SKM-1 treated with dmso at 0.1 percent for 144 hours (cell line): ENCODE measurements around the gene MOB2.

Experiments
- DNase-seq: peaks from one replicate; lab custom pipeline; 2025; ENCODE audit not compliant: unreplicated experiment; lab: John Stamatoyannopoulos, UW

MOB2 gene

DNA sequence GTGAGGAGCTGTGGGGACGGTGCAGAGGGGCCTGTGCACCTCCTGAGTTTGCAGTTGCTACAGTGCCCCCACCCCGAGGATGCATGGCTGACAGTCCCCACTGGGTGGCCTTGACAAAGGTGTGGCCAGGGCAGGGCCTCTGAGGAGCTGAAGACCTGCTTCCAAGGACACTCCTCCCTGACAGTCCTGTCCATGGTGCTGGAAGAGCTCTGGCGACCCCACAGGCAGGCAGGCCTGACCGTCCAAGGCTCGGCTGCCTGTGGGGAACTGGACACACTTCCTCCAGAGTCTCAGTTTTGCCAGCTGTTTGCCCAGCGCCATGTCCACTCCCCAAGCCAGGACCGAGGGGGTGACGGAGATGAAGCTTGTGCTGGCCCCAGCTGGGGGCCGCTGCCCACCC is 64.1 kb downstream of the MOB2 start:
- DNase-seq: no peak

- DNase-seq: no peak
Observed at GRCh38 chr11:1421291-1421690, 65.3 kb downstream of the MOB2 start.

DNA sequence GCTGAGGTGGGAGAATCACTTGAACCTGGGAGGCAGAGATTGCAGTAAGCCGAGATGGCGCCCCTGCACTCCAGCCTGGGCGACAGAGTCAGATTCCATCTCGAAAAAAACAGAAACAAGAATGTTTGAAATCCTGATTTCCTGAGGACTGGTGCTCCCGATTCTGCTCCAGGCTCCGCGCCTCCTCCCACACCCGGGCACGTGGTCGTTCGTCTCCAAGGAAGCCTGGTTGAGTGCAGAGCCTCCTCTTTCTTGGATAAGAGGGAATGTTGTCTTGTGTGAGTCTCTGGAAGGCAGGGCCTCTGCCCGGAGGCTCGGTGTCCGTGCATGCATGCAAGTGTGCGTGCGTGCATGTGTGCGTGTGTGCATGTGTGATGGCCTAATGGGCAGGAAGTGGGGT is 66.8 kb downstream of the MOB2 start:
- DNase-seq: no peak
